HG02852 (cell line): ENCODE data around the gene BEND3.

Source experiments
- ATAC-seq: cut with Tn5 transposase; IDR thresholded peaks from one replicate; pipeline ENCODE4 v1.9.1; 2021; ENCODE audit warnings: mild to moderate bottlenecking, moderate library complexity; ENCODE audit not compliant: unreplicated experiment

The BEND3 gene

GRCh38 chr6:107083921-107084320, 31.4 kb downstream of the BEND3 start:
- no peak for ATAC-seq

GRCh38 chr6:107083047-107083768, 32.1 kb downstream of the BEND3 start:
- ATAC-seq, result peak; percentile 61

GRCh38 chr6:107082045-107082444, 33.3 kb downstream of the BEND3 start:
- ATAC-seq, result no peak

GRCh38 chr6:107080036-107080435, 35.3 kb downstream of the BEND3 start:
- no peak for ATAC-seq

GRCh38 chr6:107079429-107079828, 35.9 kb downstream of the BEND3 start:
- no peak for ATAC-seq

- ATAC-seq, result no peak
Measured at GRCh38 chr6:107077710-107078109, 37.6 kb downstream of the BEND3 start.

- no peak for ATAC-seq
Measured at GRCh38 chr6:107075951-107076381, 39.3 kb downstream of the BEND3 start.

GRCh38 chr6:107070686-107071085, 44.6 kb downstream of the BEND3 start:
- ATAC-seq, result no peak

- ATAC-seq, result no peak
Measured at GRCh38 chr6:107069631-107070548, 45.4 kb downstream of the BEND3 start.

GRCh38 chr6:107068691-107069630, 46.4 kb downstream of the BEND3 start:
- ATAC-seq, result no peak

GRCh38 chr6:107066697-107067659, 48.3 kb downstream of the BEND3 start:
- ATAC-seq, result peak; percentile 76

- no peak for ATAC-seq
Measured at GRCh38 chr6:107064579-107065065, 50.7 kb downstream of the BEND3 start.

GRCh38 chr6:107062691-107063090, 52.6 kb downstream of the BEND3 start:
- no peak for ATAC-seq

- ATAC-seq, result peak; percentile 70
Measured at GRCh38 chr6:107061125-107062020, 53.9 kb downstream of the BEND3 start.

- ATAC-seq, result no peak
Measured at GRCh38 chr6:107060704-107061103, 54.6 kb downstream of the BEND3 start.

GRCh38 chr6:107059606-107060005, 55.7 kb downstream of the BEND3 start:
- ATAC-seq, result no peak

GRCh38 chr6:107057679-107058078, 57.6 kb downstream of the BEND3 start:
- ATAC-seq, result no peak

- ATAC-seq, result no peak
Measured at GRCh38 chr6:107056796-107057195, 58.5 kb downstream of the BEND3 start.

- no peak for ATAC-seq
Measured at GRCh38 chr6:107047807-107048206, 67.5 kb downstream of the BEND3 start.
